Mucosa of stomach (tissue), 1 donor: ENCODE measurements around the gene UVRAG.

Experiments
- H3K27me3 ChIP-seq: one replicate; pipeline ENCODE4 v1.7.0; 2013; ENCODE audit warnings: mild to moderate bottlenecking, low read length; ENCODE audit not compliant: control insufficient read depth, insufficient read depth
- H3K36me3 ChIP-seq: one replicate; pipeline ENCODE4 v1.7.0; 2013; ENCODE audit warnings: low read length; ENCODE audit not compliant: control insufficient read depth, insufficient read depth
- H3K4me1 ChIP-seq: one replicate; pipeline ENCODE4 v1.7.0; 2013; ENCODE audit warnings: mild to moderate bottlenecking, low read length; ENCODE audit not compliant: control insufficient read depth, insufficient read depth
- H3K4me3 ChIP-seq: one replicate; pipeline ENCODE4 v1.7.0; 2013; ENCODE audit warnings: low read length
- H3K9ac ChIP-seq: one replicate; pipeline ENCODE4 v1.7.0; 2013; ENCODE audit warnings: mild to moderate bottlenecking, low read length, moderate library complexity
- H3K9me3 ChIP-seq: one replicate; pipeline ENCODE4 v1.7.0; 2013; ENCODE audit warnings: mild to moderate bottlenecking, low read length, moderate library complexity; ENCODE audit not compliant: control insufficient read depth
- donor health status: Pancreatic carcinoma.

The UVRAG gene

DNA sequence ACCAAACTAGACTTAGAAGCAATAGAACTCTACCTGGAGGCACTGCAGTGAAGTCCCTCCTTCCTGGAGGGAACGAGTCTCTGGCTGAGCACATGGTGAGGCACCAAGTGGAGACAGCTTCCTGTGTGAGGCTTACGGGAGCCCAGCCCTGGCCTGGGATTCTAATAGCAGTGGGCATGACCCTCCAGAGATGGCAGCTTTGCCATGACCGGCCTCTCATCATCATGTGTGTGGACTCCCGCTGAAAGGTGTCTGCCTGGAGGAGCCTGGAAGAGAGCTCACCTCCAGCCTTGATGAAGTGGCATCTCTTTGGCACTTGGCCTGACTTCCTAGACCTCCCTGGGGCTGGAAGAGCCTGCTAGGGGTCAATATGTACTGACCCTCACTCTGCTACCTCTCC lies 38.5 kb upstream of the UVRAG start:
- Histone ChIP-seq H3K9ac (no peak overlapping the region), H3K4me3 (no peak overlapping the region), H3K4me1 (no peaks in the 10 kb centered on the region), H3K36me3 (no peaks in the 10 kb centered on the region), H3K9me3 (no peaks in the 10 kb centered on the region), H3K27me3 (no peaks in the 10 kb centered on the region)

- no peaks in the 10 kb centered on the region for H3K27me3 ChIP-seq
- no peaks in the 10 kb centered on the region for H3K9me3 ChIP-seq
- H3K4me3 ChIP-seq: no peak overlapping the region
- peaks cover 1% of the 10 kb centered on the region for H3K4me1 ChIP-seq
- no peaks in the 10 kb centered on the region for H3K36me3 ChIP-seq
- H3K9ac ChIP-seq: no peak overlapping the region
These were observed 37.4 kb upstream of the UVRAG start for GRCh38 chr11:75777461-75778110.

GRCh38 chr11:75778962-75779361 lies 36.0 kb upstream of the UVRAG start:
- Histone ChIP-seq H3K27me3 (no peaks in the 10 kb centered on the region), H3K4me1 (peaks cover 15% of the 10 kb centered on the region), H3K36me3 (no peaks in the 10 kb centered on the region), H3K4me3 (no peak overlapping the region), H3K9ac (no peak overlapping the region), H3K9me3 (no peaks in the 10 kb centered on the region)

GRCh38 chr11:75779960-75780359 lies 35.0 kb upstream of the UVRAG start:
- H3K4me1 ChIP-seq: peaks cover 24% of the 10 kb centered on the region
- no peaks in the 10 kb centered on the region for H3K36me3 ChIP-seq

GRCh38 chr11:75780888-75781287 lies 34.1 kb upstream of the UVRAG start:
- no peaks in the 10 kb centered on the region for H3K9me3 ChIP-seq
- no peak overlapping the region for H3K9ac ChIP-seq
- no peaks in the 10 kb centered on the region for H3K27me3 ChIP-seq
- H3K4me1 ChIP-seq: peaks cover 34% of the 10 kb centered on the region
- H3K36me3 ChIP-seq: no peaks in the 10 kb centered on the region
- H3K4me3 ChIP-seq: no peak overlapping the region

More at GRCh38 chr11:75779960-75780359, 35.0 kb upstream of the UVRAG start:
- H3K9ac ChIP-seq: no peak overlapping the region
- no peak overlapping the region for H3K4me3 ChIP-seq
- H3K27me3 ChIP-seq: no peaks in the 10 kb centered on the region
- no peaks in the 10 kb centered on the region for H3K9me3 ChIP-seq

GRCh38 chr11:75781296-75781695 lies 33.7 kb upstream of the UVRAG start:
- Histone ChIP-seq H3K9ac (no peak overlapping the region), H3K36me3 (no peaks in the 10 kb centered on the region), H3K9me3 (no peaks in the 10 kb centered on the region), H3K4me1 (peaks cover 38% of the 10 kb centered on the region), H3K4me3 (no peak overlapping the region), H3K27me3 (no peaks in the 10 kb centered on the region)

DNA sequence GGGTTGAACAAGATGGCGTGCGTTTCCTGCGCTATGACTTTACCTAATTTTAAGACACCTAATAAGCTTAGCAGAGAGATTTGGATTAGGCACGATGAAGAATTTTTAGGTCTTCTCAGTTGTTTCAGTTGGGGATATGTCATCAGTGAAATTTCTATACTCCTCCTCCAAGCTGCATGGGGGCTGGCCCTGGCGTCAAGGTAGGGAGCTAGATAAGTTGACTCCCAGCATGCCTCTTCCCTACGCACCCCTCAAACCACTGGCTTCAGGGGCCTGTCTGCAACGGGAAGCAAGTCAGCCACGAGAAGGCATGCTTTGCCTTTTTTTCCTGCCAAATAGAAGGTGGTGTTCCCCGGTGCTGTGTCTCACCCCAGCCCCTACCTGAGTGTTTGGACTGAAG lies 33.2 kb upstream of the UVRAG start:
- Histone ChIP-seq H3K4me3 (no peak overlapping the region), H3K4me1 (peaks cover 41% of the 10 kb centered on the region), H3K9ac (no peak overlapping the region)

DNA sequence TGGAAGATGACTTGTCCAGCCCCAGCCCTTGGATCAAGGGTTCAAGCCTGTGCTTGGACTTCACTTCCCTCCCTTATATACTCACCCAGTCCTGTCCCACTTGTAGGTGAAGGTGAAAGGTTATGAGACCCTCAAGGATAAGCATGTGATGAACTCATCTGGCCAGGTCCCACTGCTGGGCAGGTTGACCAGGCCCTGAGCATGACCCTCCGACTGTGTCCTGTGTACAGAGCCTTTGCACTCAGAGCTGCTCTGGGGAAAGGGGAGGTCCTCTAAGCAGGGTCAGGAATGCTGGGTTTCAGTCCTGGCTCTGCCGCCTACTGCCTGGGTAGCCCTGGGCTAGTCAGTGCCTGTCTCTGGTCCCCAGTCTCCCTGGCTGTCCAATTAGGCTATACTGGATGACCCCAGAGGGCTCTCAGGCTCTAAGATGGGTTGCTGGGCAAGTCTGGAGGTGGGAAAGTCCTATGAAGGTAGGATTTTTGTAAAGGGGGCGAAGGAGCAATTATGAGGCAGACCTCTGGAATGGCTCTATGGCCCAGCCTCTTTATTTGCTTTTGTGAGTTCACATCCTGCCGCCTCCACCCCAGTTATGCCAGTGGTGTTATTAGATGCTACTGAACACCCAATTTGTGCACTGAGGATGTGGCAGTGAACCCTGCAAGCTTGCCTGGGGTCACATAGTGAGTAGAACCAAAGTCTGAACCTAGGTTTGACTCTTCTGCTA lies 32.3 kb upstream of the UVRAG start:
- Histone ChIP-seq H3K4me3 (no peak overlapping the region), H3K27me3 (no peaks in the 10 kb centered on the region), H3K4me1 (peaks cover 41% of the 10 kb centered on the region), H3K36me3 (no peaks in the 10 kb centered on the region), H3K9me3 (no peaks in the 10 kb centered on the region), H3K9ac (no peak overlapping the region)

More for the DNA sequence above, 33.2 kb upstream of the UVRAG start:
- Histone ChIP-seq H3K9me3 (no peaks in the 10 kb centered on the region), H3K36me3 (no peaks in the 10 kb centered on the region), H3K27me3 (no peaks in the 10 kb centered on the region)

GRCh38 chr11:75783416-75784084 lies 31.5 kb upstream of the UVRAG start:
- Histone ChIP-seq H3K4me1 (peaks cover 41% of the 10 kb centered on the region), H3K9ac (no peak overlapping the region), H3K36me3 (no peaks in the 10 kb centered on the region), H3K4me3 (no peak overlapping the region), H3K9me3 (no peaks in the 10 kb centered on the region), H3K27me3 (no peaks in the 10 kb centered on the region)

DNA sequence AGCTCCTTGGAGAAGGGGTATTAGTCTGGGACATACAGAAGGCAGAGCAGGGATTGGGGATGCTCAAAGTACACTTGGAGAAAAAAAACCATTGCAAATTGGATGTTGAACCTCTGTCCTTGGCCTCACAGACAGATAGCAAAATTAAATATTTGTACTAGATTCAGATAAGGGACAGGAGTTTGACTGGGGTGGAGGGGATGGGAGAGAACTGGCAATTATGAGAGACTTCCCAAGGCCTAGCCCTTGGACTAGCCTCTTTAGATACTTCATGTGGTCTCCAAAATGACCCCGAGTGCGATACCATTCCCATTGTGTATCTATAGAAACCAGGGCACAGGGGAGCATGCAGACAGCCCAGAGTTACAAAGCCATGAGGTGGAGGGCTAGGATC lies 30.9 kb upstream of the UVRAG start:
- peaks cover 41% of the 10 kb centered on the region for H3K4me1 ChIP-seq

GRCh38 chr11:75784506-75784905 lies 30.5 kb upstream of the UVRAG start:
- Histone ChIP-seq H3K4me3 (no peak overlapping the region), H3K4me1 (peaks cover 41% of the 10 kb centered on the region), H3K36me3 (no peaks in the 10 kb centered on the region), H3K27me3 (no peaks in the 10 kb centered on the region), H3K9ac (no peak overlapping the region), H3K9me3 (no peaks in the 10 kb centered on the region)

More for the DNA sequence above, 30.9 kb upstream of the UVRAG start:
- Histone ChIP-seq H3K36me3 (no peaks in the 10 kb centered on the region), H3K27me3 (no peaks in the 10 kb centered on the region), H3K4me3 (no peak overlapping the region), H3K9ac (no peak overlapping the region), H3K9me3 (no peaks in the 10 kb centered on the region)

GRCh38 chr11:75785187-75785586 lies 29.8 kb upstream of the UVRAG start:
- H3K4me3 ChIP-seq: no peak overlapping the region
- H3K9ac ChIP-seq: no peak overlapping the region

More at GRCh38 chr11:75785187-75785586, 29.8 kb upstream of the UVRAG start:
- H3K36me3 ChIP-seq: no peaks in the 10 kb centered on the region
- H3K4me1 ChIP-seq: peaks cover 41% of the 10 kb centered on the region
- H3K27me3 ChIP-seq: no peaks in the 10 kb centered on the region
- no peaks in the 10 kb centered on the region for H3K9me3 ChIP-seq
